ENCODE measurements around the gene TRIM52.
"Not testable (repeated sequence)": the region's sequence is repeated elsewhere in the genome, so short reads cannot be mapped to it uniquely, and the experiment has no call there.

TRIM52 gene

DNA sequence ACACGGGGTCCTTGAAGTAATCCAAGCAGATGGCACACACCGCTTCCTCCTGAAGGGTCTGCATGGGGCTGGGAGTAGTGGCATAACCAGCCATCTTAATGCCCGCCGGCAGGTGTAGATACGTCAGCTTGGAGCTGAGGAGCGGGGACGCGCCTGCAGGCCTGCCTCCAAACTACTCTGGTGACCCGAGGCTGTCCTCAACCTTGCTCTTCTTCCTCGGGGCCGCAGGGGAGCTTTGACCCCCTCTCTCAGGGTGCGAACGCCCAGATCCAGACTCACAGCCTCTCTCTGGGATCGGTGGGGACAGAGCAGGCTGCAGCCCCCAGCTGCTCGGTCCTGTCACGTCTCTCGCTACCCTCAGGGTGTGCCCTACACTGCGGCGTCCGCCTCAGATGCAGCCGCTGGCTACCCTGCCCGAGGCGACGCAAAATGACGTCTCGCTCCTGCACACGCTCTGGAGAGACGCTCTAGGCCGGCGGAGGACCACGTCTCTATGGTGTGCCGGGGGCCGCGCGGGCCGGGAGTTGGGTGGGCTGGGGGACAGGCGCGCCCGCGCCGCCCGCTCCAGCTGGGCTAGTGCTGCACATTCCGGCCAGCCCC, at the start of gene TRIM52:
Gene TRIM52, minus strand, starts transcription at position 424 of the 600 bp plus-strand sequence. Its CDS starts 330 bp downstream, at position 94.
- peak; percentile 93 for DNase-seq

DNA sequence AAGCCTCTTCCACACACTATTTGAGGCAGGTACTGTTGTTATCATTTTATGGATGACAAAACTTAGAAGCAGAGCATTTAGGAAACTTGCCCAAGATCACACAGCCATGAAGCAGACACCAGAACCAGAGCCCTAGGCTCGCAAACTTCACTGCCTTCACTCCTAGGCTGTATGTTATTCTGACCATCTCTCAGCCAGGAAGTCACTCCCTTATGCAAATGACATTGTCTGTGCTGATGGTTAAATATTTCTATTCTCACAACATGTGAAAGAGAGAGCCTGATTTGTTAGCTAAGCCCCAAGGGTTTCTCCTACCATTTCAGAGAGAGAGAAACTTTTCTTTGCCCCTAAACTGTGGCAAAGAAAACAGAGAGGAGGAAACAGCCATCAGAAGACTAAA, 26.4 kb upstream of the TRIM52 start:
- not testable (repeated sequence) for DNase-seq

DNA sequence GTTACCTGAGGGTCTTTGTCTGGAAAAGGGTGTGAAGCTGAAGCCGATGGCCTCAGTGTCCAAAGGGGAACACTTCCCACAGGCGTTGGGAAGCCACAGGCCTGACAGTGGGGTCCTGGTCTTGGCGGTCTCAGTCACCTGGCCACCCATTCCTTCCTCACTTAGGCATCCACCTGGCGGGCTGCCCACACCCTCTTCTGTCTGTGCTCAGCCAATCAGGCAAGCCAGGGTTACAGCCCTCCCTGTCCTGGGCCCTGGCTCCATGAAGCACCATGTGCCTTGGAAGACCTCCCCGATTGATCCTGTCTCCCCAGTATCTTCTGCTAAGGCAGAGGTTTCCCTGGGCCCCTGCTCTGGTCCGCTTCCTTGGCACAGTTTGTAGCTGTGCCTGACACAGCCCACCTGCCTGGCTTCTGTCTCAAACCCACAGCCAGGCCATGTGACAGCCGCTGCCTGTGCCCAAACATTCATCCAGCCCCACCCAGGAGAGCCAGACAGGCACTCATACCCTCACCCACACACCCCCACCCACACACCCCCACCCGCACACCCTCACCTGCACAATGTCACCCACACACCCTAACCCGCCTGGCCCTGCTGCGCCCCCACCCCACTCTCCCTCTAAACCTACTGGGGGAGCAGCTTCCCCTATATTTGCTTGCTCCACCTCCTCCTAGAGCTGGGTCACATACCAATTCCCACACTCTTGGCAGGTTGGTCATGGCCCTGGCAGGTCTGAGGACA, 25.2 kb upstream of the TRIM52 start:
- DNase-seq = not testable (repeated sequence)

DNA sequence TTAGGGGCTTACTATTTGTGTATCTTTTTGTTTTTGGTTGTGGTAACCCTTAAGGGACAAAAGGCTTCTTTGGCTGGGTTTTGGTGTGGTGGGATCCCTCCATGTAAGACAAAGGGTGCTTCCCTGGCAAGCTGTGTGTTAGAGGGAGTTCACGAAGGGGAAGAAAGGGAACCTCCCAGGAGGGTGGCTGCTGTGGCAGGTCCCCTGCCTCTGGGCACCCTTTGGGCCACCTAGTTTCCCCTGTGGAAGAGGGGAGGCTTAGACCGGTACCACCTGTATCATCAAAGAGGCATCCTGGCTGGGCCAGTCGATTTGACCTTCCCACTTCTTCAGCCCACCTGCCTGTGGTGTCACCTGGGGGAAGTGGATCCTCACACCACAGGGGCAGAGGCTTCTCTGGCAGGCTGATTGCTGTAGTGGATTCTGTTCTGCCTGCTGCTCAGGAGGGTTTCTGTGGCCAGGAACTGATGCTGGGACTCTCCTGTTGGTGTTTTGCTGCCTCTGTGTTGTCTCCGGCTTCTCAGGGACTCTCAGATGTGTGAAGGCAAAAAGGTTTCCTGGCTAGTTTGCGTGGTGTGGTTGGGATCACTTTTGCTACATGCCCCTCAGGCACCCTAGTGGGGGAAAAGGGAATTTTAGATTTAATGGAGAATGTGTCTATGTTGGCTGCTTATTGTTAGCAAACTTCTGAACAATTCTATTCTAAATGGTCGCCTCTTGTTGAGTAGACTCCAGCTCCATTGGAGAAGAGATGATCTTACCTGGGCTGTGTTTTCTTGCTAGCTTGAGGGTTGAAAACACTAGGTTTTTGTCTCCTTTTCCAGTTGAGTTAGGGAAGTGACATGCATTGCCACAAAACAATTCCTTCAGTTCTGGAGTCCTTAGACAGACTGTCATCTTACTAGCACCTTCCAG, 23.2 kb upstream of the TRIM52 start:
- not testable (repeated sequence) for DNase-seq

DNA sequence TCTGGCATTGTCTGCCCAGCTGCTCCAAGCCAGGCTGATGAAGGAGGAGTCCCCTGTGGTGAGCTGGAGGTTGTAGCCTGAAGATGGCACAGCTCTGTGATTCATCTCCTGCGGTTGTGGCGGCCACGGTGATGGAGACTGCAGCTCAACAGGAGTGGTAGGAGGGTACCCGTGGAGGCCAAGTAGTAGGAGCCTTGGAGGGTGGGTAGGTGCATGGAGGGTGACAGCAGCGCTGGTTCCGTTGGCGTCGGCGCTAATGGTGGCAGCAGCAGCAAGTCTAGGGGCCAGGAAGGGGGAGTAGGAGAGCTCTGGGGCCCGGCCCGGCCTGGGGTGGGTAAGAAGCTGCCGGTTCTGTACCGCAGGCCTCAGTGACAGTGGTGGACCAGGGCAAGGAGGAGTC, 22.4 kb upstream of the TRIM52 start:
- no peak for DNase-seq

DNA sequence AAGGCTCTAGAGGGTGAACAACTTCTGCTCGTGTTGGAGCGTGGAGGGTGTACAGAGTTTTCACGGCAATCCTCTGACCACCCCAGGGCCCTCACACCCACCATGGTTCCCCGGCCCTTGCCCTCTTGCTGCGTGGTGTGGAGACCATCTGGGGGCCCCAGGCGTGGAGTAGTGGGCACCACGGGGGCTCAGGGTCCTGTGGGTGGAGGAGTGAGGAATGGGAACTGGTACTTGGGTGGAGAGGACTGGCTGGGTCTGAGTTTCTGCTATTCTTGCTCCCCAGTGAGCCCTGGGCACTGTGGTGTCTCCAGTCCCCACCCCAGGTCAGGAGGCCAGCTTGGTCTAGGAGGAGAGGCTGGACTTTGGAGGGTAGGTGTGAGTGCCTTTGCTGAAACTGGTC, 21.9 kb upstream of the TRIM52 start:
- DNase-seq = no peak

DNA sequence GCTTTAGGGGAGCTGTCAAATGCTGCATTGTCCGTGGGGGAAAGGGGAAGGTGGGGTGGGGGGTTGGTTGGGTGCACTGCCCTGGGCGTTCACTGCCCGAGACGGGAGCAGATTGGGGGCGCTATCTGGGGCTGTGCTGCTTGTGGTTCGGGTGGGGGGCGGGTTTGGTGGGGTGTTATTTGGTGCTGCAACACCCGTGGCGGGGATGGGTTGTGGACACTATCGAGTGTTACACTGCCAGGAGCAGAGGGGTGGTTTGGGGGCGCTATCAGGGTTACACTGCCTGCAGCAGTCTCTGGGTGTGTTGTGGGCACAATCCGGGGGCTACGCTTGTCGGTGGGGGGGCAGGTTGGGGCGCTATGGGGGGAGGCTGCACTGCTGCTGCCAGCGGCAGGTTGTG, 21.5 kb upstream of the TRIM52 start:
- not testable (repeated sequence) for DNase-seq

DNA sequence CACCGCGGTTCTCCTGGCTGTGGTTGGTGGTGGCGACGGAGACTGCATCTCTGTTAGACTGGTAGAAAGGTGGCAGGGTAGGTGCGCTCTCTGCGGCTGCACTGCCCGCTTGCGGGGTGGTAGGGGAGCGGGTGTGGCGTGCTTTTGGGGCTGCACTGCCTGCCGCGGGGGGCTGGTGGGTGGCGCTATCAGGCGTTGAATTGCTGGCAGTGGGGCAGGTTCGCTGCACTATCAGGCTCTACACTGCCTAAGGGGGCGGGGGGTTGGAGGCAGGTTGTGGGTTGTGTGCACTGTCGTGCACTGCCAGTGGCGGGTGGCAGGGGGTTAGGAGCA, 21.0 kb upstream of the TRIM52 start:
- no peak for DNase-seq

DNA sequence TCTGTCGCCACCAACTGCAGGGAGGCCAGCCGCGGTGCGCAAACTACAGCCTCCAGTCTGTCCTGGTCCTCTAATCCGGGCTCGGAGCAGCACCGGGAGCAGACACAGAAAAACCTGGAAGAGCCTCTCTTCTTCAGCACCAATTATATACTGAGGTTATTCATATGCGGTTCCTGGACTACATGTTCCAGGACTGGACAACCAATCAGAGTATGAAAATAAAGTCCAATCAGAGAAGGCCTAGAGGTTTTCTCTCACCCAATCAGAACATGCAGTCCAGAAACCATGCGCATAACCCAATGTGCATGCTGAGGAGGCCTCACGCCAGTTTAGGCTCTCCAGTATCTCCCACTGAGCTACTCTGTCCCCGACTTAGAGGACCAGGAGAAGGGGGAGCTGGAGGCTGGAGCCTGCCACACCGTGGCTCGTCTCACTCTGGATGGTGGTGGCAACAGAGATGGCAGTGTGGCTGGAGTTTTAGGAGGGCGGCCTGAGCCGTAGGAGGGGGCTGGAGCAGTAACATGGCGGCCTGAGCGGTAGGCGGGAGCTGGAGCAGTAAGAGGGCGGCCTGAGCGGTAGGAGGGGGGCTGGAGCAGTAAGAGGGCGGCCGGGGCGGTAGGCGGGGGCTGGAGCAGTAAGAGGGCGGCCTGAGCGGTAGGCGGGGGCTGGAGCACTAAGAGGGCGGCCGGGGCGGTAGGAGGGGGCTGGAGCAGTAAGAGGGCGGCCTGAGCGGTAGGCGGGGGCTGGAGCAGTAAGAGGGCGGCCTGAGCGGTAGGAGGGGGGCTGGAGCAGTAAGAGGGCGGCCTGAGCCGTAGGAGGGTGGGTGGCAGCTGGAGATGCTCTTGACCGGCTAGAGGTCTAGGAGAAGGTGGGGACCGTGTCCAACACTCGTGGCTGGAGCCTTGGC, 20.4 kb upstream of the TRIM52 start:
- DNase-seq = no peak

DNA sequence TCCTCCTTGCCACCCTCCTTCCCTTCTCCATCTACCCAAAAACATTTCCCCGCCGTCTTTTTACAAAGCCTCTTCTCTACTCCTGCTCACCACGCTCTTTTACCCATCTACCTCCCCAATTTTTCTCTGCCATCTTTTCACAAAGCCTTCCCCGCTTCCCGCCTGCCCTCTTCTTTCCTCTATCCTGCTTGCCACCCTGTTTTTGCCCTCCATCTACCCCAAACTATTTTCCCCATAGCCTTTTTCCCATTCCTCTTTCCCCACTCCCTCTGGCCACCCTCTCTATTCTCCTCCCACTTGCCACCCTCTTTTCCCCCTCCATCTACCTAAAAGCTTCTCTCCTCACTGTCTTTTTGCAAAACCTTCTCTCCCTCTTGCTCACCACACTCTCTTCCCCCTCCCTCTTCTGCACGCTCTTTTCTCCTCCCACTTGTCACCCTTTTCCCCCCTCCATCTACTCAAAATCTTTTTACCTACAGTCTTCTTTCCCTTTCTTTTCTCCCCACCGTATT, 19.4 kb upstream of the TRIM52 start:
- no peak for DNase-seq

DNA sequence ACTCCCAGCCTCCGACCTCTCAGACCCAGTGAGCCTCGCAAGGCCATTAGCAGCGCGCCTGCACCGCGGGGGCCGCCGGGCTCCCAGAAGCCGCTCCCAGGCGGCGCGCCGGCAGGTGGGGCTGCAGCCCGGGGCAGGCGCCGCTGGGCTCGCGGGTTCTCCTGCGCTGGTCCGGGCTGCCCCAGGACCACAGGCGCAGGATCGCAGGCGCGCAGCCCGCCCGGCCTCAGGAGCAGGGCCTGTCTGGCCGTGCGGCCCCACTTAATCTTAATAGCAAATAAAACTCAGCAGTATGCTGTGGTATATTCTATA, 12.4 kb upstream of the TRIM52 start:
- peak; percentile 14 for DNase-seq

DNA sequence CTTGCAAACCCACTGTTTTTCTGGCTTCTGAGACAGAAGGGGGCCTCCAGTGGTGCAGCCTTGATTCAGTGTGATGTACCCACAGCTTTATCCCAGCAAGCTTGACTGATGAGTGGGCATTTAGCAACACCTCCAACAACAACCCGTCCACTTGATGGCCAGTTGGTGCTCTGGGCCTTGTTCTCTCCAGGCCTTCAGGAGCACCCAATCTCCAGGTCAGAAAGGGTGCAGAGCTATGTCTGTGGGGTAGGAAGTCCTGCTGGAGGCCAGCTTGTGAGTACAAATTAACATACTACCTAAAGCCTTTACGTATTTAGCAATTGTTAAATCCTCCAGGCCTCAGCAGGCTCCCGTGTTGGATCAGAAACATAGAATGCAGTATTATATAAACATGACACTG, 10.1 kb upstream of the TRIM52 start:
- no peak for DNase-seq

DNA sequence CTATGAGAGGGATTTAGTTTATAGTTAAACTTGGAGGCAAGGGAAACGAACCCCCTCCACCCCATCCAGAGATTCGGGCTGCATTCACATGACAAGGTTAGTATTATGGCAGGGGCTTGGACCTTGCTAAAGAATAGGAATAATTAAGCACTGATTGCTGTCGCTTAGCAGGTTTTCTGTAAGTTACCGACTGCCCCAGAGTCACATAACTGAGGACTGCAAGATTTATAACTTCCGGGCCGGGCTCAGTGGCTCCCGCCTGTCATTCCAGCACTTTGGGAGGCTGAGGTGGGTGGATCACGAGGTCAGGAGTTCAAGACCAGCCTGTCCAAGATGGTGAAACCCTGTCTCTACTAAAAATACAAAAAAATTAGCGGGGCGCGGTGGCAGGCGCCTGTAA, 7.0 kb upstream of the TRIM52 start:
- DNase-seq = not testable (repeated sequence)

DNA sequence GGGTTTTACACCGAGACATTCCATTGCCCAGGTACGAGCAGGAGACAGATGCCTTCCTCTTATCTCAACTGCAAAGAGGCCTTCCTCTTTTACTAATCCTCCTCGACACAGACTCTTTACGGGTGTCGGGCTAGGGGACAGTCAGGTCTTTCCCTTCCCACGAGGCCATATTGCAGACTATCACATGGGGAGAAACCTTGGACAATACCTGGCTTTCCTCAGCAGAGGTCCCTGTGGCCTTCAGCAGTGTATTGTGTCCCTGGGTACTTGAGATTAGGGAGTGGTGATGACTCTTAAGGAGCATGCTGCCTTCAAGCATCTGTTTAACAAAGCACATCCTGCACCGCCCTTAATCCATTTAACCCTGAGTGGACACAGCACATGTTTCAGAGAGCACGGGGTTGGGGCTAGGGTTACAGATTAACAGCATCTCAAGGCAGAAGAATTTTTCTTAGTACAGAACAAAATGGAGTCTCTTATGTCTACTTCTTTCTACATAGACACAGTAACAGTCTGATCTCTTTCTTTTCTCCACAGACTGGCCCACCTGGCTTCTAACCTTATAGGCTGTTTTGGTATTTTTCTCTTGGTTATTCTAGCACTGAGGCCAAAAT, 6.5 kb upstream of the TRIM52 start:
- DNase-seq = not testable (repeated sequence)

DNA sequence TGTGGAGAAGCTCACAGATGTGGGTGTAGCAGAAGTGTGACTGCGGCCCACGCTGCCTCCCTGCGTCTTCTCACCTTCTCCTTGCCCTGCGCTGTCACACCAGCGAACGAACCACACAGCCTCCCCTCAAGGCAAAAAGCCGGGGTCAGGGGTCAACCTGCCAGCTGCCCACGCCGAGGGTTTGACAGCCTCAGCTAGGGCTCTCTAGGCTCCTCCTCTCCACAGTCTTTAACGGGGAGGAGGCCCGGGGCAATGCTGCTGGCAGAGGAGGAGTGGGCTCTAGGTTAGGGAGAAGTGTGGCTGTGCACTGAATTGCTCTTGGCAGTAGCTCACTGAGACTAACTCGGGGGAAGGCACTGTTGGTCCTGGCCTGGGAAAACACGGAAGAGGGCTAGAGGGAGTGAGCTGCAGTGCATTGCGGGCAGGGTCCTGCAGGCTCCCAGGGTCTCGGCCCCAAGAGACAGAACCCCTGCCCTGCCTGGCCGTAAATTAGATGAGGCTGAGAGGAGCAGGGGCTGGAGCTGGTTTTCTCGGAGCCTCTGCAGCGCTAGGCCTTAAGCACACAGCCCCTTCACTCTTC, 4.2 kb upstream of the TRIM52 start:
- no peak for DNase-seq

DNA sequence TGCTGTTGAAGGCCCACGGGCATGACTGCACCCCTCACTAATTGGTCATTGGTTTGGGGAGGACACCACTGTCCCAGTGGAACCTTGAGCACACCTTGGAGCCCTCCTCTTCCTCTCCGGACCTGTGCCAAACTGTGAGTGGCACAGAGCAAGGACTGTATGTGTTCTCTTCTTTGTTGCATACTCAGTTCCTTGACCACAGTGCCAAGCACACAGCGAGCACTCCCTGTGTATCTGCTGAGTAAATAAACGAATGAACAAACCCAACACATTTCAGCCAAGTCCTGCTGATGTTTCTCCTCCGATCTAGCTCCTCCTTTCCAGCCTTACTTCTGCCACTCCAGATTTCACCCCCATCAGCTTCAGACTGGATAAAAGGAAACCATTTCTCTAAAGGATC, 2.7 kb upstream of the TRIM52 start:
- no peak for DNase-seq

DNA sequence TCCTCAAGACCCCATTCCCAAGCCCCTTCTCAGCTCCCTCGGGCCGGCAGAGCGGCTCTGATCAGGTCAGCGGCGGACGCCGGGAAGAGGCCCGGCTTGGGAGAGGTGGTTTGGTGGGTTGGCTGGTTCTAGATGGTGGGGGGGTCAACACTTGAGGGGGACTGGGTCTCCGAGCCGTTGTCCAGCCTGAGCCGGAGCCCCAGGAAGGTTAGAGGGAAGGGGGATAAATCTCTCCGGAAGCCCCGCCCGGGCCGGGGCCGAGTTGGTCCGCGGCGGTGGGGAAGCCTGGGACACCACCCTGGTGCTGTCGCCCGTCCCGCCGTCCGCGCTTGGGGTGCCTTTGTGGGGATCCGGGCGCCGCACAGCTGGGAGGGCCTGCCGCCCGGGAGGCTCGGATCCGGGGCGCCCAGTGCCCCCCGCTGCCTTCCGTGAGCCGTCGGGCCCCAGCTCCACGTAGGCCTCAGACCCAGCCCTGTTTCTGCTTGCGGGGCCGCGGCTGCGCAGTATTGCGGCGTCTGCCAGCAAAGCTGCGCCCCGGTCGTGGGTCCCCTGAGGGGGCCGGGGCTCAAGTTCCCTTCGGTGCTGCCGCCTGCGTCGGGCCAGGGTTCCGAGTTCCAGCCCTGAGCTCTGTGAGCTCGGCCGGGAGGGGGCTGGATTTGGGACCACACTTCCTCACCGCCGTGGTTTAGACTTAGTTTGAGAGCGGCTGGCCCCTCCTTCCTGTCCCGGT, 542 bp upstream of the TRIM52 start:
- DNase-seq = peak; percentile 81

DNA sequence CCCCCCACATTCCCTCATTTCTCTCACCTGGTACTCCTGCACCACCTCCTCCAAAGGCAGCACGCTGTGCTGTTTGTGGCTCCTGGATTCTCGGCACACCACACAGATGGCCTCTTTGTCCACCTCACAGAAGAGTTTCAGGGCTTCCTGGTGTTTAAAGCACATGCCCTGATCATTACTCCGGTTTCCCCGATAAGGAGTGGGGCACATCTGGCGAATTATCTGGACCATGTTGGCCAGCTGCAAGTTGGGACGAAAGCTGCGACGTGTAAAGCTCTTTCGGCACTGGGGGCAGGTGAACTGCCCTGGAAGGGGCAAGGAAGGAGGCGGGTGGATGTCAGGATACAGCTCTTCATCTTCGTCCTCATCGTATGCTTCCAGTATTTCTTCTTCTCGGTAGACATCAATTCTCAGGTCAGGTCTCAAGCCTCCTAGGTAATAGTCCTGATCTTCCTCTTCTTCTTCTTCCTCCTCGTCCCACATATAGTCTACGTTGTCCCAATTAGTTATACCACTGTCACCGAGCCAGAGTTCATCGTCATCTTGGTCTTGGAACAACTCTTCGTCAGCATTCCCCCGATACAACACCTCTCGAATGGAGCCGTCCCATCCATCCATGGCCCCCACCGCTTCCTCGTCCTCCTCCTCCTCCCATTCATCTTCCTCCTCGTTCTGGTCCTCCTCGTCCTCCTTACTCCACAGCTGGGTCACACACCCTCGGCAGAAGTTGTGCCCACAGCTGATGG, 796 bp downstream of the TRIM52 start:
- DNase-seq = no peak

DNA sequence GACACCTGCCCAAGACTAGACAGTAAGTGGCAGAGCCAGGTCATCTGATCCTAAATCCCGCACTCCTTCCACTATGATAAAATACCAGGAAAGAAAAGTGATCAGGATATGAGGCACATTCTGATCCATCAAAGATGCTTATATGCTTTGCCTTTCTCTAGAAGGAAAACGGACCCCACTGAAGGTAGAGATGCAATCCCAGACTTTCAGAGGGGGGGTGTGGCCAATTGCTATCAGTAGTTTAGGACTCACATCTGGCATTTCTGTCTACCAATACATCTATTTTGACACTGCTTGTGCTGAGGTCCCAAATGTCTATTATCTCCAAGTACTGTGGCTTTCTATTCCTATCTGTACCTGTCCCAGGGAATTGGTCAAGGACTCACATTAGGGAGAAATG, 1.7 kb downstream of the TRIM52 start:
- no peak for DNase-seq

DNA sequence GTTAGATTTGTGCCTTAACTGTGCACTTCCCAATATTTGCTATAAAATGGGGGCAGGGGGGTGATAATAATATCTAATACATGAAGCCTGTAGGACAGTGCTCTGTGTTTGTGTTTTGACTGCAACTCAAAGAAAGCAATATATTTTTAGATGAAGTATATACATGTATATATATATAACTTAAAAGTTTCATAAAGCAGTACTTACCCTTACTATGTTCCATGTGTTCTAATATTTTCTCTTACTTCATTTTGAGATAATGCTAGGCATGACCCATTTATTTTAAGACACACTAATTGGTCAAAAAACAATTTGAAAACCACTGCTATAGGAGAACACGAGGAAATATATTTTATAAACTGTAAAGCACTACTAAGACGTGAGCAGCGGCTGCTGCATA, 2.4 kb downstream of the TRIM52 start:
- no peak for DNase-seq
